Hepatocyte (in vitro differentiated cells): ENCODE measurements around the gene CACNA1C.

Experiments
- EZH2 ChIP-seq: fragments of 200-600 bp; sonication (generic); IDR thresholded peaks from 2 replicates; pipeline ENCODE4 v1.6.1; 2016; ENCODE audit warnings: antibody characterized with exemption, mild to moderate bottlenecking, borderline replicate concordance
- EZH2phosphoT487 ChIP-seq: fragments of 200-600 bp; sonication (generic); IDR thresholded peaks from one replicate; pipeline ENCODE4 v1.6.1; 2018; ENCODE audit warnings: antibody characterized with exemption, mild to moderate bottlenecking, low read depth, moderate library complexity; ENCODE audit not compliant: unreplicated experiment, severe bottlenecking
- TF ChIP-seq, protein P1 (sequence below): fragments of 200-600 bp; sonication (generic); IDR thresholded peaks from 2 replicates; pipeline ENCODE4 v1.5.1; 2016; ENCODE audit warnings: antibody characterized with exemption, mild to moderate bottlenecking; ENCODE audit not compliant: poor library complexity

DNA sequence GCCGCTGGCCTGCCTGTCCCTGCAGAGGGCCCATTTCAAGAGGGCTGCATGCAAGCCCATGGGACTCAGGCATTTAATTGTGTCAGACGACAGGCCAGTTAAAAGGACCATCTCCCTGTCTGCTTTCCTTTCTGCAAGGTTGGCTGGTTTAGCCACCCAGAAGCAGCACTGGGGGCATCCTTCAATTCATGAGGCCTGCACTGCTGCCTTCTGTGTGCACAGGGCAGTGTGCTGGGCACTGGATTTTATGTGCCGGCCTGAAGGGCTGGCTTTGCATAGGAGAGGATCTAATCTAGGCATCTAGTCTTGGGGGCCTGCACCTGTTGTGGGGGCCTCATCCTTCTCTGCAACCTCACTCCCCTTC lies 627.9 kb downstream of the CACNA1C start:
- TF ChIP-seq, protein P1, sequence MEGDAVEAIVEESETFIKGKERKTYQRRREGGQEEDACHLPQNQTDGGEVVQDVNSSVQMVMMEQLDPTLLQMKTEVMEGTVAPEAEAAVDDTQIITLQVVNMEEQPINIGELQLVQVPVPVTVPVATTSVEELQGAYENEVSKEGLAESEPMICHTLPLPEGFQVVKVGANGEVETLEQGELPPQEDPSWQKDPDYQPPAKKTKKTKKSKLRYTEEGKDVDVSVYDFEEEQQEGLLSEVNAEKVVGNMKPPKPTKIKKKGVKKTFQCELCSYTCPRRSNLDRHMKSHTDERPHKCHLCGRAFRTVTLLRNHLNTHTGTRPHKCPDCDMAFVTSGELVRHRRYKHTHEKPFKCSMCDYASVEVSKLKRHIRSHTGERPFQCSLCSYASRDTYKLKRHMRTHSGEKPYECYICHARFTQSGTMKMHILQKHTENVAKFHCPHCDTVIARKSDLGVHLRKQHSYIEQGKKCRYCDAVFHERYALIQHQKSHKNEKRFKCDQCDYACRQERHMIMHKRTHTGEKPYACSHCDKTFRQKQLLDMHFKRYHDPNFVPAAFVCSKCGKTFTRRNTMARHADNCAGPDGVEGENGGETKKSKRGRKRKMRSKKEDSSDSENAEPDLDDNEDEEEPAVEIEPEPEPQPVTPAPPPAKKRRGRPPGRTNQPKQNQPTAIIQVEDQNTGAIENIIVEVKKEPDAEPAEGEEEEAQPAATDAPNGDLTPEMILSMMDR: no peak
- TF ChIP-seq EZH2: no peak
- TF ChIP-seq EZH2phosphoT487: no peak
